GM18502 (cell line): ENCODE results near the gene DNPH1.

ENCODE experiments used
- ATAC-seq: cut with Tn5 transposase; IDR thresholded peaks from one replicate; pipeline ENCODE4 v1.9.1; 2021; ENCODE audit warnings: mild to moderate bottlenecking; ENCODE audit not compliant: unreplicated experiment, poor library complexity

Gene DNPH1

DNA sequence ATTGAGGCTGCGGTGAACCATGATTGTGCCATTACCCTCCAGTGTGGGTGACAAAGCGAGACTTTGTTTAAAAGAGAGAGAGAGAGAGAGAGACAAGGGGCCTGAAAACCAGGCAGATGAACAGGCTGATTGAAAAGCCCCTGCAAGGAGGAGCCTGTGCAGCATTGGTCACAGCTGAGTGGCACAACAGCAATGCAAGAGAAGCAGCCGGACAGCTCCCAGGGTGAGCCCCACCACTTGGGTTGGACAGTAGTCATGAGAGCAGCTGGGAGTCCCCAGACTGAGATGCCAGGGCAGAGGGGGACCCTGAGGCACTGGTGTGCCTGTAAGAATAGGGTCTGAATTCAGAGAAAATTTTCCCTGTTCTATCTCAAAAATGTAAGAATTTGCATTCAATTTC lies 10.2 kb downstream of the DNPH1 start:
- no peak for ATAC-seq

DNA sequence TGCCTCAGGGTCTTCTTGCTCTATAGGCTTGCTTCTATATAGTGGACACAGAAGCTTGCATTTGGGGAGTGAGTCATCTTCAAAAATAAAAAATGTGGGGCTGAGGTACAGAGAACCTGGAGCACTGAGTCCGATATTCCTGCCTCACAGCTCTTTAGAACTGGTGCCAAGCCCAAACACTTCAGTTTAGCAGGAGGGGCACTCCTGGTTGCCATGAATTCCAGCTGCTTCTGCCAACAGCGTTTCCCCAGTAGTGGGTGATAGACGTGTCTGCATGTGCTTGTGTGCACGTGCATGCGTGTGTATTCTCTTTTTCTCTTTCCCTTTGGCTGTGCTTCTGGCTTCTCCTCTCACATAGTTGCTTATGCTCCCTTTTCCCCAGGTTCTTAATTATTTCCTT lies 11.9 kb downstream of the DNPH1 start:
- ATAC-seq, result no peak

GRCh38 chr6:43216200-43216599 lies 13.1 kb downstream of the DNPH1 start:
- ATAC-seq, result no peak

GRCh38 chr6:43215066-43215465 lies 14.2 kb downstream of the DNPH1 start:
- no peak for ATAC-seq

DNA sequence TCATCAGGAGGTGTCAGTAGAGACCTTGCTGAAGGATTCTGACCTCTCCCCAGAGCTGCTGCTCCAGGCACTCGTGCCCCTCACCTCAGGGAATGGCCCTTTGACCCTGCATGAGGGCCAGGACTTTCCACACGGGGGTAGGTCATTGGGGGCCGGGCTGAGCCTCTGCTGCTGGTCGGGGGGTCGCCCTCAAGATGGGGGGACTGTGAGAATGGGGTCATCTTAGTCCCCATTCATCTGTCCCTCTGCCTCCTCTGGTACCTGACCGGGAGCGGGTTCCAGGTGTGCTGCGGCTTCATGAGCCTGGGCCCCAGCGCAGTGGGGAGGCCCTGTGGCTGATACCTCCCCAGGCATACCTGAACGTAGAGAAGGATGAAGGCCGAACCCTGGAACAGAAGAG lies 15.8 kb downstream of the DNPH1 start:
- ATAC-seq, result no peak

- no peak for ATAC-seq
Measured at GRCh38 chr6:43211955-43212354, 17.3 kb downstream of the DNPH1 start.

- ATAC-seq, result no peak
Measured at GRCh38 chr6:43207286-43207685, 22.0 kb downstream of the DNPH1 start.

DNA sequence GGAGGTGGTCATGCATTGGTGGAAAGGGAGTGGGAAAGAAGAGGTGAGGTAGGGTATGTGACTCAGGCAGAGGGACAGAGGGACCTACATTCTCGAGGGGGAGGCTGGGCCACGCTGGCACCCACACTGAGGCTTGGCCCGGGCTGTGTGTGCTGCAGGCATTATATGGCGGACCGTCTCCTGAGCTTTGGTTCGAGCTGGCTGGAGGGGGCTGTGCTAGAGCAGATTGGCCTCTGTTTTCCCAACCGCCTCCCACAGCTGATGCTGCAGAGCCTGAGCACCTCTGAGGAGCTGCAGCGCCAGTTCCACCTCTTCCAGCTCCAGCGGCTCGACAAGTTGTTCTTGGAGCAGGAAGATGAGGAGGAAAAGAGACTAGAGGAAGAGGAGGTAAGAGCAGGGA lies 23.4 kb downstream of the DNPH1 start:
- ATAC-seq, result no peak

DNA sequence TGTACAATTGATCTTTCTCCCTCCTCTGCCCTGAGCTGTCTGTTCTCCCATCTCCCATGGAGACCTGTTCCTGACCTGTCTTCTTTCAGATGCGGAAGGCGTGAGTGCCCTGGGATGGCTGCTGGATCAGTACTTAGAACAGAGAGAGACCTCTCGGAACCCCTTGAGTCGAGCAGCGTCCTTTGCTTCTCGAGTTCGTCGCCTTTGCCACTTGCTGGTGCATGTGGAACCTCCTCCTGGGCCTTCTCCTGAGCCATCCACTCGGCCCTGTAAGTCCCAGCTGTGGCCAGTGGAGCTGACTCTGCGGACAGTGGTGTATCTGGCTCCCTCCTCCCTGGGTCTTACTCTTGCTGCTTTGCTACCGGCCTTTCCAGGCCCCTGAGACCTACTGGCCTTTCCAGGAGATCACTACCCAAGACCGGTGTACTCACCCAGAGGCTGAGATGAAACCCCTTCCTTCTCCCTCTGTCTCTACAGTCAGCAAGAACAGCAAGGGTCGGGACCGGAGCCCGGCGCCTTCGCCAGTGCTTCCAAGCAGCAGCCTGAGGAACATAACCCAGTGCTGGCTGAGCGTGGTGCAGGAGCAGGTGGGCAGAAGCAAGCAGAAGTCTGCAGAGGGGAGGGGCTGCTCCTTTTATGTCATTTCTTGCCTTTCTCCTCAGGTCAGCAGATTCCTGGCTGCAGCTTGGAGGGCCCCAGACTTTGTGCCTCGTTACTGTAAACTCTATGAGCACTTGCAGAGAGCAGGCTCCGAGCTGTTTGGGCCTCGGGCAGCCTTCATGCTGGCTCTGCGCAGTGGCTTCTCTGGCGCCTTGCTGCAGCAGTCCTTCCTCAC lies 24.8 kb downstream of the DNPH1 start:
- no peak for ATAC-seq

GRCh38 chr6:43203718-43204095 lies 25.6 kb downstream of the DNPH1 start:
- no peak for ATAC-seq

DNA sequence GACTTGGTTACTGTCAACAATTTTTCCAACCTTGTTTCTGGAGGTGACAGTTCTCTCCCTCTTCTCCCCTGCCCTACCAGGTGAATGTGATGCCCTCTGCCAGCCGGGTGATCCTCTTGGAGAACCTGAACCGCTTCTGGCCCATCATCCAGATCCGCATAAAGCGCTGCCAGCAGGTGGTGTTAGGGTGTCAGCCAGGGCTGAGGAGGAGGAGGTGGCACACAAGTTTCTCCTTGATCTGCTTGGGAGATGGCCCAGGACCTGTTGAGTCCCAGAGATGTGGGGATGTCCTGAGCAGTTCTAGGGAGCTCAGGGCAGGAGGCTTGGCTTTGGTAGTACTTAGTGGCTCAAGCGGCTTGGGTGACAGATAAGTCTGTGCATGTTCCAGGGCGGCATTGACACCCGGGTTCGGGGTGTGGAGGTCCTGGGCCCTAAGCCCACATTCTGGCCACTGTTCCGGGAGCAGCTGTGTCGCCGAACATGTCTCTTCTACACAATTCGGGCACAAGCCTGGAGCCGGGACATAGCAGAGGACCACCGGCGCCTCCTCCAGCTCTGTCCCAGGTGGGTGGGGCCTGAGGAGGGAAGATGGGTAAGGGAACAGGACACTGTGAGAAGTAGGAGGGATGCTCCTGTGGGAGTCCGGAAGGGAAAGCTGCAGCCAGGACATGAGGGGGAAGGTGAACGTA lies 26.1 kb downstream of the DNPH1 start:
- ATAC-seq, result no peak

DNA sequence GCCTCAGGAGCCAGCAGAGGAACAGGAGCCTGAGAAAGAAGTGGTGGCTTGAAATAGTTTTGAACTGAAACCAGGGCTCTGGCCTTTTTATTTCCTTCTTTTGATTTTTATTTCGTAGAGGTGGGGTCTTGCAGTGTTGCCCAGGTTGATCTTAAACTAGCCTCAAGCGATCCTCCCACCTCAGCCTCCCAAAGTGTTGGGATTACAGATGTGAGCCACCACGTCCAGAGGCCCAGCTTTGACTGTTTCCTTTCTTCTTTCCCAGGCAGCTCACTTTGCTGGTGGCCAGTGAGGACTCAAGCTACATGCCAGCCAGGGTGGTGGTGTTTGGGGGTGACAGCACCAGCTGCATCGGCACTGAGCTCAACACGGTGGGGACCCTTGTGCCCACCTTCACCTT lies 26.8 kb downstream of the DNPH1 start:
- ATAC-seq, result no peak

DNA sequence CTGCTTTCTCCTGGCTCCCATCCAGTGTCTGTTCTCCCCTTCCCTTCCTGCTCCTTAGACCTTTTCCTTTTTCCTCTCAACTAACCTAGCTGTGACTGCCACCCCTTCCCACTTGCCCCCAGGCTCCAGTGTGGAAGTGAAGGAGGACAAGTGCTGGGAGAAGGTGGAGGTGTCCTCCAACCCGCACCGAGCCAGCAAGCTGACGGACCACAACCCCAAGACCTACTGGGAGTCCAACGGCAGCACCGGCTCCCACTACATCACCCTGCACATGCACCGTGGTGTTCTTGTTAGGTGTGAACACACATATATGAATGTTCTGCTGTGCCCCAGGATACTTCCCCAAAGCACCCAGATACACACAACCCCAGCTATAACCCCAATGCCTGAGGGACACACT lies 28.7 kb downstream of the DNPH1 start:
- no peak for ATAC-seq

DNA sequence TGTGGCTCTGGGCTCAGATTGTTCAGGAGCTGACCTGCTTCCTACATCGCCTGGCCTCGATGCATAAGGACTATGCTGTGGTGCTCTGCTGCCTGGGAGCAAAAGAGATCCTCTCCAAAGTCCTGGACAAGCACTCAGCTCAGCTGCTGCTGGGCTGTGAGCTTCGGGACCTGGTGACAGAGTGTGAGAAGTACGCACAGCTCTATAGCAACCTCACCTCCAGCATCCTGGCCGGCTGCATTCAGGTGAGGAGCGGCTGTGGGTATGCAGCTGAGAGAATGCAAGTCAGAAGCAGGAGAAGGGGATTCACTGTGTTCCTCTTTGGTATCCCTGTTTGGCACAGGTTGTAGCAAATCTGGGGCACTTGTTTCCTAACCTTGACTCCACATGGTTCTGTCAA lies 29.4 kb downstream of the DNPH1 start:
- ATAC-seq, result no peak

GRCh38 chr6:43196337-43196736 lies 32.9 kb downstream of the DNPH1 start:
- no peak for ATAC-seq

DNA sequence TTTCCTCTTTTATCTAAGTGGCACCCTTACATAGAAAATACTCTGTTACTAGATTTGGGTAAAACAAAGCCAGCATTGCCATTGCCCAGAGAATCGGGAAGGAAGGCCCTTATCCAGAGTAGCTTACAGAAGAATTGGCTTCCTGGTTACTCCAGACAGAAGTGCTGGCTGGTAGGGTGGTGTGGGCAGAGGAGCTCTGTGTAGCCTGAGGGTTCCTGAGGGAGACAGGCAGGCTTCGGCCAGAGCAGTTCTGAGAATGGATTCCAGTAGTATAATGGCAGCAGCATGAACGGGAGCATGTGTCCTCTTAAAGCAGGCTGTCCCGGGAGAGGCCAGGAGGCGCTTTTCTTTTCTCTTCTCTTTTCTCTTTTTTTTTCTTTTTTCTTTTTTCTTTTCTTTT lies 35.4 kb downstream of the DNPH1 start:
- ATAC-seq, result no peak

DNA sequence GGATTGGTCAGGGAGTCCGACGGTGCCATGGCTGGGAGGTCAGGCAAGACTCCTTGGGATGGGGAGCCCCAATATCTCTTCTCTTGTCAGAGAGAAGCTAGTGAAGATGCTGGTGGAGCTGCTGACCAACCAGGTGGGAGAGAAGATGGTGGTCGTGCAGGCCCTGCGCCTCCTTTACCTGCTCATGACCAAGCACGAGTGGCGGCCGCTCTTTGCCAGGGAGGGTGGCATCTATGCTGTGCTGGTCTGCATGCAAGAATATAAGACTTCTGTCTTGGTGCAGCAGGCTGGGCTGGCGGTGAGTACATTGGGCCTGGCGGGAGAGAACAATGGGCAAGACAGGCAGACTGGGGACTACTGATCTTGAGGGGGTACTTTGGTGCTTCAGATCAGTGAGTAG lies 36.4 kb downstream of the DNPH1 start:
- no peak for ATAC-seq

- ATAC-seq, result no peak
Measured at GRCh38 chr6:43189776-43190304, 39.4 kb downstream of the DNPH1 start.

DNA sequence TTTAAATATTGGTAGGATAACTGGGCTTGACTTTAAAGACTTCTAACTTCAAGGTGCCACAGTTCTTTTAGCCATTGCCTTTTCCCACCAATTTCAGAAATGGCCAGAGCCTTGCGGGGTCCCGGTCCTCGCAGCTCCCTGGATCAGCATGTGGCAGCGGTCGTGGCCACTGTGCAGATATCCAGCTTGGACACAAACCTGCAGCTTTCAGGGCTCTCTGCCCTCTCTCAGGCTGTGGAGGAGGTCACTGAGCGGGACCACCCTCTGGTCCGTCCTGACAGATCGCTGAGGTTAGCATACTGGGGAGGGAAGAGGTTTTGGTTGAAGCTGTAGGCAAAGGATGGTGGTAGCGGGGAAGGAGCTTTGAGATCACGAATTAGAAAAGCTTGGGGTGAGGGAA lies 40.9 kb downstream of the DNPH1 start:
- ATAC-seq, result no peak

DNA sequence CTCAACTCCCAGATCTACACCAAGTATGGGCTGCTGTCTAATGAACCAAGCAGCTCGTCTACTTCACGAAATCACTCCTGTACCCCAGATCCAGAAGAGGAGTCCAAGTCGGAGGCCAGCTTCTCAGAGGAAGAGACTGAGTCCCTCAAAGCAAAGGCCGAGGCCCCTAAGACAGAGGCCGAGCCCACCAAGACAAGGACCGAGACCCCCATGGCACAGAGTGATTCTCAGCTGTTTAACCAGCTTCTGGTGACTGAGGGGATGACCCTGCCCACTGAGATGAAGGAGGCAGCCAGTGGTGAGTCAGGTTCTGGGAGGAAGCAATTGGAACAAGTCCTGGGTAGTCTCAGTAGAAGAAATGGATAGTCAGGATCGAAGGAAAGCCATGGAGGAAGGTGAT lies 41.5 kb downstream of the DNPH1 start:
- no peak for ATAC-seq

DNA sequence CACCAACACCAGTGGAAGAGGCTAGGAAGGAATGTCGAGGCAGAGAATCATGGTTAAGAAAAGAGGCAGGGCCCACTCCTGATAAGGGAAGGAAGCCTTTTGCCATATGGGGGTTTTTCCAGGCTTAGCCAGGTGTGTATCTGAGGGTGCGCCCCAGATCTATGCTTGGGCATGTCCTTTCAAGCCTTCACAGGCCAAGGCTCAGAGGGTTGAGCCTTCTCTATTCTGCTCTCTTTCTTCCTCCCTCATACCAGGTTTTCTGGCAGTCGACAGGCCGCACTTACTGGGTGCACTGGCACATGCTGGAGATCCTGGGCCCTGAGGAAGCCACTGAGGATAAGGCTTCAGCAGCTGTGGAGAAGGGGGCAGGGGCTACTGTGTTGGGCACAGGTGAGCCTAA lies 42.6 kb downstream of the DNPH1 start:
- no peak for ATAC-seq

DNA sequence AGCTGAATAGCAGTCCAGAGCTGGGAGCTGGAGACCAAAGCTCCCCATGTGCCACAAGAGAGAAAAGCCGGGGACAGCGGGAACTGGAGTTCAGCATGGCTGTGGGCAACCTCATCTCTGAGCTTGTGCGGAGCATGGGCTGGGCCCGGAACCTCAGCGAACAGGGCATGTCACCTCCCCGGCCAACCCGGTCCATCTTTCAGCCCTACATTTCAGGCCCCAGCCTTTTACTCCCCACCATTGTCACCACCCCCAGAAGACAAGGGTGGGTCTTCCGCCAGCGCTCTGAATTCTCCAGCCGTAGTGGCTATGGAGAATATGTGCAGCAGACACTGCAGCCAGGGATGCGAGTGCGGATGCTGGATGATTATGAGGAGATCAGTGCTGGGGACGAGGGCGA lies 43.3 kb downstream of the DNPH1 start:
- ATAC-seq, result no peak
